MM.1S (cell line): ENCODE measurements around the gene ZBTB7B.
"Not testable (repeated sequence)": the region's sequence is repeated elsewhere in the genome, so short reads cannot be mapped to it uniquely, and the experiment has no call there.

Experiments
- CTCF ChIP-seq: fragments of 300-600 bp; sonication (generic); IDR thresholded peaks from 2 replicates; pipeline ENCODE4 v1.5.1; 2016; ENCODE audit warnings: antibody characterized with exemption, low read length, mixed read lengths
- EZH2phosphoT487 ChIP-seq: fragments of 300-600 bp; sonication (generic); IDR thresholded peaks from 2 replicates; pipeline ENCODE4 v1.6.1; 2018; ENCODE audit warnings: antibody characterized with exemption, low read length

DNA sequence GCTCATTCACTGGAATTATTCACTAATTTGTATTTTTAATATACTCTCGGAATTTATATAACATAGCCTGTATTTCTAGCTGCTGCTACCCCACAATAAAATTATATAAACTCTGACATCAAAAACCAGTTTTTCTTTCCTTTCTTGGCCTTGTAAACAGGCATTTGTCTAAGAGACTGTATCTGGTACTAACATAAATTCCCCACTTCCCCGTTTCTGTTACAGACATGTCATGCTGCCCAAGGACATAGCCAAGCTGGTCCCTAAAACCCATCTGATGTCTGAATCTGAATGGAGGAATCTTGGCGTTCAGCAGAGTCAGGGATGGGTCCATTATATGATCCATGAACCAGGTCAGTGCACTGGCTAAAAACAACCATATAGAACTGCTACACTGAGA is 24.8 kb upstream of the ZBTB7B start:
- not testable (repeated sequence) for TF ChIP-seq CTCF, EZH2phosphoT487
